ENCODE measurements around the gene APBA1.

- TF ChIP-seq, protein P1, sequence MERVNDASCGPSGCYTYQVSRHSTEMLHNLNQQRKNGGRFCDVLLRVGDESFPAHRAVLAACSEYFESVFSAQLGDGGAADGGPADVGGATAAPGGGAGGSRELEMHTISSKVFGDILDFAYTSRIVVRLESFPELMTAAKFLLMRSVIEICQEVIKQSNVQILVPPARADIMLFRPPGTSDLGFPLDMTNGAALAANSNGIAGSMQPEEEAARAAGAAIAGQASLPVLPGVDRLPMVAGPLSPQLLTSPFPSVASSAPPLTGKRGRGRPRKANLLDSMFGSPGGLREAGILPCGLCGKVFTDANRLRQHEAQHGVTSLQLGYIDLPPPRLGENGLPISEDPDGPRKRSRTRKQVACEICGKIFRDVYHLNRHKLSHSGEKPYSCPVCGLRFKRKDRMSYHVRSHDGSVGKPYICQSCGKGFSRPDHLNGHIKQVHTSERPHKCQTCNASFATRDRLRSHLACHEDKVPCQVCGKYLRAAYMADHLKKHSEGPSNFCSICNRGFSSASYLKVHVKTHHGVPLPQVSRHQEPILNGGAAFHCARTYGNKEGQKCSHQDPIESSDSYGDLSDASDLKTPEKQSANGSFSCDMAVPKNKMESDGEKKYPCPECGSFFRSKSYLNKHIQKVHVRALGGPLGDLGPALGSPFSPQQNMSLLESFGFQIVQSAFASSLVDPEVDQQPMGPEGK (CRISPR knock-in tag; IDR thresholded peaks at IDR 0.05; ENCODE audit: borderline replicate concordance) = no peak
- TF ChIP-seq BACH2 (CRISPR knock-in tag; IDR thresholded peaks at IDR 0.05; ENCODE audit: borderline replicate concordance) = no peak
- TF ChIP-seq CSDC2 (CRISPR knock-in tag; IDR thresholded peaks at IDR 0.05) = no peak
- no peak for TF ChIP-seq ZNF565 (CRISPR knock-in tag; conservative IDR thresholded peaks at IDR 0.05; ENCODE audit: low read depth)
- TF ChIP-seq RARB (CRISPR knock-in tag; IDR thresholded peaks at IDR 0.05) = no peak
These were observed 241.0 kb downstream of the APBA1 start for GRCh38 chr9:69431203-69431602.

Data from SK-N-SH treated with all-trans-retinoic acid at 6 μM for 48 hours (cell line).